PC-9 (cell line): ENCODE results near the gene ENKUR.

ENCODE experiments used
- CTCF ChIP-seq: fragments of 200-600 bp; sonication (generic); conservative IDR thresholded peaks from 2 replicates; pipeline ENCODE4 v1.6.1; 2017; ENCODE audit warnings: mixed run types, antibody characterized with exemption, mild to moderate bottlenecking, moderate library complexity
- EZH2 ChIP-seq: fragments of 200-600 bp; sonication (generic); IDR thresholded peaks from 2 replicates; pipeline ENCODE4 v1.8.0; 2017; ENCODE audit warnings: antibody characterized with exemption, low read depth

- TF ChIP-seq CTCF (no peak), EZH2 (no peak)
These were observed 48.9 kb downstream of the ENKUR start for GRCh38 chr10:24966962-24967481.
